Stimulated activated CD4-positive, alpha-beta T cell treated with anti-CD3 and anti-CD28 coated beads, Interleukin-1b, Interleukin-23, amount 100 ng/mL, for 1 hour (primary cell): ENCODE data around the gene LMX1B.

Experiments used
- DNase-seq, 2 donors: peaks; one replicate each; pipeline ENCODE4 v3.0.0-alpha.2; 2020; ENCODE audit warnings: low read depth in 2 of 2

LMX1B gene

GRCh38 chr9:126604059-126605055 lies 9.4 kb upstream of the LMX1B start:
- no peak for DNase-seq

GRCh38 chr9:126605792-126606482 lies 7.8 kb upstream of the LMX1B start:
- no peak for DNase-seq

- no peak for DNase-seq
These were observed 7.3 kb upstream of the LMX1B start for GRCh38 chr9:126606483-126606870.

GRCh38 chr9:126607086-126607485 lies 6.6 kb upstream of the LMX1B start:
- no peak for DNase-seq

GRCh38 chr9:126607731-126608130 lies 6.0 kb upstream of the LMX1B start:
- no peak for DNase-seq

- DNase-seq: no peak
These were observed 5.2 kb upstream of the LMX1B start for GRCh38 chr9:126608551-126608950.

- no peak for DNase-seq
These were observed 4.5 kb upstream of the LMX1B start for GRCh38 chr9:126609191-126609590.

- no peak for DNase-seq
These were observed 3.9 kb upstream of the LMX1B start for GRCh38 chr9:126609711-126610388.

- DNase-seq: no peak
These were observed 2.5 kb upstream of the LMX1B start for GRCh38 chr9:126611193-126611591.

- DNase-seq: peak; percentile 23 to 64
These were observed 2.0 kb upstream of the LMX1B start for GRCh38 chr9:126611592-126612325.

- DNase-seq: no peak
These were observed 1.4 kb upstream of the LMX1B start for GRCh38 chr9:126612326-126612812.

GRCh38 chr9:126612813-126613641 lies 701 bp upstream of the LMX1B start:
- DNase-seq: no peak

- no peak for DNase-seq
These were observed 343 bp downstream of the LMX1B start for GRCh38 chr9:126614088-126614454.

- DNase-seq: no peak
These were observed 922 bp downstream of the LMX1B start for GRCh38 chr9:126614455-126615244.

- no peak for DNase-seq
These were observed 1.6 kb downstream of the LMX1B start for GRCh38 chr9:126615245-126615790.

- no peak for DNase-seq
These were observed 2.2 kb downstream of the LMX1B start for GRCh38 chr9:126615791-126616447.

GRCh38 chr9:126616521-126616976 lies 2.8 kb downstream of the LMX1B start:
- DNase-seq: no peak

GRCh38 chr9:126617003-126617822 lies 3.5 kb downstream of the LMX1B start:
- DNase-seq: no peak
